GM12891 (cell line): ENCODE measurements around the gene SUPT20H.

Experiments used
- POLR2A ChIP-seq: IDR thresholded peaks from 2 replicates; pipeline ENCODE4 v1.6.1; 2011; ENCODE audit warnings: low read depth, low read length, control low read depth
- POLR2AphosphoS5 ChIP-seq: IDR thresholded peaks from 2 replicates; pipeline ENCODE4 v1.6.1; 2011; ENCODE audit warnings: low read depth, low read length, control low read depth

GRCh38 chr13:37100731-37101130 lies 41.2 kb upstream of the SUPT20H start:
- no peak for TF ChIP-seq POLR2A
- TF ChIP-seq POLR2AphosphoS5: no peak
